Effector CD8-positive, alpha-beta T cell (primary cell): ENCODE results near the gene SRPRA.
A peak's percentile ranks its signal among the peaks of the same experiment; 100 is the strongest.
"Not testable (repeated sequence)": the region's sequence is repeated elsewhere in the genome, so short reads cannot be mapped to it uniquely, and the experiment has no call there.

Source experiments
- DNase-seq: peaks from one replicate; lab custom pipeline; 2025; lab: John Stamatoyannopoulos, UW

Gene SRPRA

DNA sequence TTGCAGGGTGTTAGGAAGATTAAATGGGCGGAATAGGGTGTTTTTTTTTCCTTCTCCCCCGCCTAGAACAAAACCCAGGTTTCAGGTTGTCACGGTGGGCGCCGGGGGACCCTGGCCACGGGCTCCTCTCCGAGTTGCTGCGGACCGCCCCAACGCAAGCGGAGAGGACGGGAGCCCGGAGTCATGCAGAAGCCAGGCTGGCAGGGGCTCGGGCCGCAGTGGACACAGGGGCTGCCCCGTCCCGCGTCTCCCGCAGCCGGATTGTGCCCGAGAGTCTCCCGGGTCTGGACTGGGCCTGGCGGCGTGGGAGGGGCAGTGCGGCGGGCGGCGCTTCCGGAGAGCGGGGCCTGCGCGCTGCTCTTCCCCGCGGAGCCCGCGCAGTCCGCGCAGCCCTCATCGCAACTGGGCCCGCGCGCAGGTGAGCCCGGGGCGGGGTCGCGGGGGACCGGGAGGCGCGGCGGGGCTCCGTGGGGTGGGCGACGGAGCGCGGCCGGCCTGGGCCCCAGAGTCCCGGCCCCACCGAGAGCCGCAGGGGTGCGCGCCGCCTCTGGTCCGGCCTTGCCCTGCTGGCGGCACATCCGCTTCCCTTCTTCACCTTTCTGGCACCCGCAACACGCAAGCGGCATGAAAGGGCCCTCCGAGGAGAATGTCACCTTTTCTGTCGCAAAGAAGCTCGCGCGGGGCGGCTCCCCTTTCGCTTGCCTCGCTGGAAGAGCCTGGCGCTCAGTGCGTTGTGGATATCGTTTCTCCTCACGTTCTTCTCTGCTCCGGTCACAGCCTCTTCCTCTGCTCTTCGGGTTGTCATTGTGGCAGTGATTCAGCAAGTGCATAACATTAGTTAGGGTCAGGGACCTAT is 14.3 kb upstream of the SRPRA start, which contains the start of gene TIRAP:
TIRAP (plus strand) TSS at position 358 of the 856 bp plus-strand sequence. CDS start 7,802 bp downstream, outside the sequence.
- DNase-seq: peak; percentile 37

GRCh38 chr11:126282361-126282735 is 13.7 kb upstream of the SRPRA start:
- DNase-seq: no peak

GRCh38 chr11:126281666-126282175 is 13.0 kb upstream of the SRPRA start:
- DNase-seq: no peak

DNA sequence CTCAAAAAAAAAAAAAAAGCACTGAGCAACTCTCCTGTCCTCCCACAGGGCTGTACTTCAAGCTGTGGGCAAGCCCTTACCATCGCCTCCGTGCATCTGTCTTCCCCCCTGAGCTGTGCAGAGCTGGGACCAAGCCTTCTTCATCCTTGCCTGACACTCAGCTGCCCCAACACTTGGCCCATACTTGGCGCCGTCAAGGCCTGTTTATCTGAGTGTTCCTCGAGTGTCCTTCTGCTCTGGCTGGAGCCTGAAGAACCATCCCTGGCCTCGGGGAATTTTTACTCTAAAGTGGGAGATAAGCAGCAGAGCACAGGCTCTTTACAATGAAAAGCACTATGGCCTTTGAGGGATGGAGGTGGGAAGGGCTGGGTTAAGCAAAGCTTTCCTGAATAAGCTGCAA is 12.6 kb upstream of the SRPRA start:
- no peak for DNase-seq

- DNase-seq: no peak
Observed at GRCh38 chr11:126280595-126280994, 11.9 kb upstream of the SRPRA start.

DNA sequence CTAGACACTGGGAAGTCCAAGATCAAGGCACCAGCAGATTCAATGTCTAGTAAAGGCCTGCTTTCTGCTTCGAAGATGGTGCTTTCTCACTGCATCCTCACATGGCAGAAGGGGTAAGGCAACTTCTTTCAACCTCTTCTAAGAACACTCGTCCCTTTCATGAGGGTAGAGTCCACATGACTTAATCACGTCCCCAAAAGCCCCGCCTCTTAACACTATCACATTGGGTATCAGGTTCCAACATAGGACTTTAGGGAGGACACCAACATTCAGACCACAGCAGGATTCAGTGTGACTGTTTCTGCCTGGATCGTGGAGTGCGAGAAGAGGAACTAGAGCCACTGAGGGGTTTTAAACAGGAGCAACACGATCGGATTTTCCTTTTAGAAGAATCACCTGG is 10.5 kb upstream of the SRPRA start:
- no peak for DNase-seq

DNA sequence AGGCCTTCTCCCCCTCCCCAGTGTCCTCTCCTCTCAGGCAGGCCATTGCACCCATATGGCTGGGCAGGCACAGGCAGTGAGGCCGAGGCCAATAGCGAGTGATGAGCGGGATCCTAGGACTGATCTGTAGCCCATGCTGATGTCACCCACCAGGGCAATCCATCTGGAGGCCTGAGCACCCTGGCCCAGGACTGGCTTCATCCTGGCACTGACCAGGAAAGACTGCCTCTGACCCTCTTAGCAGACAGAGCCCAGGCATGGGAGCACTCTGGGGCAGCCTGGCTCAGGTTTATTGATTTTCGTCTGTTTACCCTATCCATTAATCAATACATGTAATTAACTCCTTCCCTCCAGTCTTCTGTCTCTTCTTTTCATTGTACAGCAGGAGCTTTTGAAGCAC is 9.1 kb upstream of the SRPRA start:
- no peak for DNase-seq

GRCh38 chr11:126277322-126277721 is 8.6 kb upstream of the SRPRA start:
- DNase-seq: no peak

DNA sequence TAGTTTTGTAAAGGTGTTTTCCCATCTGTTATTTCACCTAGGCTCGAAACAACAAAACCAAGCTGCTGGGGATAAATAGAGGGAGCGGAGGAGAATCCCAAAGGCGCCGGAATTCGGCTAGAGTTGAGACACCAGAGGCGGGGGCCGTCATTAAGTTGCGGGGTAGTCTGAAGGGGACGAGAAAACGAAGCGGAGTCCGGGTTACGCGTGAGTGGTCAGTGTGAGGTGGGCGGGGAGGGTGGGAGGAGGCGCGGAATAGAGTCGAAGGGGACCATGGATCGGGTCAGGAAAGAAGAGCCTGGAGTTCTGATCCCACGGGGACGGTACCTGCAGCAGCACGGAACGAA is 361 bp downstream of the SRPRA start:
- no peak for DNase-seq

GRCh38 chr11:126267650-126268049 is 1.0 kb downstream of the SRPRA start:
- no peak for DNase-seq

- no peak for DNase-seq
Observed at GRCh38 chr11:126265811-126266210, 2.9 kb downstream of the SRPRA start.

DNA sequence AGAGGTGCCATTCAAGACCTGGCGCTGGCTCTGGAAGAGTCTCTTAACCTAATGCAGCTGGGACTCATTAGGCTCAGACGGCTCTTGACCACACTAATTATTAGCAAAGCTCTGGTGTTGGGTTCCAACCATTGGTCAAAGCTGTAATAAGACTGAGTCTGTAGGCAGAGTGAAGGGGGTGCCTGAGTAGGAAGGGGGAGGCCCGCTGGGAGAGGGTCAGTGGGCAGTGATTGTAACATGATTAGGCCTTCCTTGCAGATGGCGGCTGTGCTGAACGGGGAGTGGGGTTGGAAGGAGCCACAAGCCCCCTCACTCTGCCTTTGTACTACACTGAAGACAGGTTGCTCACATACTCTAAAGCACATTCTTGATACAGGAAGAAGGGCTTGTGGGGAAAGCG is 5.2 kb downstream of the SRPRA start:
- no peak for DNase-seq

GRCh38 chr11:126262216-126262615 is 6.5 kb downstream of the SRPRA start:
- no peak for DNase-seq

GRCh38 chr11:126257764-126258163 is 10.9 kb downstream of the SRPRA start:
- no peak for DNase-seq

DNA sequence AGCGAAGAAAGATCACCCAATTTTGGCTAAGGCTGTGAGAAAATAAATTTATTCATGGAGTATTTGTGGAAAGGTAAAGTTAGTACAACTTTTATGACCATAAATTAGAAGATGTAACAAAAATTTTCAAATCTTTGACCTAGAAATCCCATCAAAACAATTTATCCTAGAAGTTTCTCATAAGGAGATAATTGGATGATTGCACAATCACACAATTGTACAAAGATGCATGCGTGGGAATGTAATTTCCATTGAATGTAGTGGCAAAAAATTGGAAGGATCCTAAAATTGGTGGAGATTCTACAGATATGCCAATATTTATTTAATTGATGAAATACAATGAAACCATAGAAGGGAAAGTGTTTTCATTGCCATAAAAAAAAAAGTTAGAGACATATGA is 11.6 kb downstream of the SRPRA start:
- DNase-seq: no peak

DNA sequence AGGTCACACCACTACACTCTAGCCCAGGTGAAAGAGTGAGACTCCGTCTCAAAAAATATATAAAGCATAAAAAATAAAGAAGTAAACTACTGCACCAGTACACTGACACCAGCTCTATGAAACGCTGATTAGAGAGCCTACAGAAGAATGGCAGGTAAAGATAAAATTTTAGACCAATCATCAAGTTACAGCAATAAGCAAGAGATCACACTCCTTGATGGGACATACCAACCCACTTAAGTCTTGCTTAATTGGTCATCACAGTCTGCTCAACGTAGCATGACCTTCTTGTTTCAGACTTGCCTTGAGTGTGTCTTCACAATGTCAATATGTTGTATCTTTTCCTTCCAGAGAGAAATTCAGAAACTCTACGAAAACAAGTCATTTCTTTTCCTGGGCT is 12.5 kb downstream of the SRPRA start:
- DNase-seq: no peak

DNA sequence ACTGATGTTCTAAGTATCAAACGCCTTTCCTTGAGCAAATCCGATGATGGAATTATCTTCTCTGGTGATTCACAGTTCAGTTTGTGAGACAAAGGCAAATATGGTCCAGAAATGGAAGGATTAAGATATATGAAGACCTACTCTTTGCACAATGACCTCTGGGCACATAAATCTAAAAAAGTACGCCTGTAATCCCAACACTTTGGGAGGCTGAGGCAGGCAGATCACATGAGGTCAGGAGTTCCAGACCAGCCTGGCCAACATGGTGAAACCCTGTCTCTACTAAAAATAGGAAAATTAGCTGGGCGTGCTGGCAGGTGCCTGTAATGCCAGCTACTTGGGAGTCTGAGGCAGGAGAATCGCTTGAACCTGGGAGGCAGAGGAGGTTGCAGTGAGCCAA is 13.2 kb downstream of the SRPRA start:
- not testable (repeated sequence) for DNase-seq

- no peak for DNase-seq
Observed at GRCh38 chr11:126254819-126255218, 13.9 kb downstream of the SRPRA start.

GRCh38 chr11:126253265-126253664 is 15.4 kb downstream of the SRPRA start:
- DNase-seq: no peak

GRCh38 chr11:126246636-126247035 is 22.1 kb downstream of the SRPRA start:
- no peak for DNase-seq

DNA sequence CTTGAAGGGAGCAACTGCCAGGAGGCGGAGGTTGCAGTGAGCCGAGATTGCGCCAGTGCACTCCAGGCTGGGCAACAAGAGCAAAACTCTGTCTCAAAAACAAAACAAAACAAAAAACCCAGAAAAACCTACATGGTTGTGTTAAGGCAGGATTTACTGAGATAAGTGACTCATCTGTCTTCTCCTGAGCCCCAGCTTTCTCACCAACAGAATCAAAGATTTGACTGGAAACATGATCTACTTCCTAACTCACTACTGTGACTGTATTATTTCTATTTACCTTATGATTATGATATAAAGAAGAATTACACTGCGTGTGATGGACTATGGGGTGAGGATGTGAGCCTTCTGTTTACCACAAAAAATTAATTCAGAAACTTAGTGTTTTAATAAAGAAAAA is 35.3 kb downstream of the SRPRA start:
- DNase-seq: no peak

DNA sequence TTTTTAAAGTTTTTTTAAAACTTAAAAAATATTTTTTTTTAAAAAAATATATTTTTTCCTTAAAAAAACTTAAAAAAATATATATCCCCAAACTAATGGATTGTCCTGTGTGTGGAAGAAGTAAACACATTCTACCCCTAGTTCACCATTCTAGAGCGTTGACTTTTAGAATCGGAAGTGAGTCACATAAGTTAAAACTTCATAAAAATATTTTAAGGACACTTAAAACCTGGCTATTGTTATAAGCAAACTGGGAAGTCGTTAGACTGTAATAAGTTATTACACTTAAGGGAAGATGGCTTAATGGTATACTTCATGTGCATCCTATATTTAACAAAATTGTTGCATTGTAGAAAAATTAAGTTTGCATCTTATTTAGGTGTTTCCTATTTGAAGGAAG is 36.0 kb downstream of the SRPRA start:
- no peak for DNase-seq

- no peak for DNase-seq
Observed at GRCh38 chr11:126231725-126232459, 36.8 kb downstream of the SRPRA start.
